Activated naive CD8-positive, alpha-beta T cell treated with anti-CD3 and anti-CD28 coated beads, Interleukin-2, amount 50 U/mL, for 24 hours (primary cell): ENCODE data around the gene TIMM44.
A peak's percentile ranks its signal among the peaks of the same experiment; 100 is the strongest.
"Not testable (repeated sequence)": the region's sequence is repeated elsewhere in the genome, so short reads cannot be mapped to it uniquely, and the experiment has no call there.

Source experiments
- ATAC-seq: fragments of 150-1000 bp; cut with Tn5 transposase; one replicate; pipeline ENCODE4 v1.10.0; 2021
- DNase-seq: peaks from one replicate; pipeline ENCODE4 v3.0.0; 2021
- H3K27ac Mint-ChIP-seq: one replicate; pipeline ENCODE4 v1.8.0; 2021; ENCODE audit warnings: mild to moderate bottlenecking, mixed read lengths
- H3K27me3 Mint-ChIP-seq: one replicate; pipeline ENCODE4 v1.8.0; 2021; ENCODE audit warnings: mixed read lengths
- H3K36me3 Mint-ChIP-seq: one replicate; pipeline ENCODE4 v1.8.0; 2021; ENCODE audit warnings: low read depth, mixed read lengths
- H3K4me1 Mint-ChIP-seq: one replicate; pipeline ENCODE4 v1.8.0; 2021; ENCODE audit warnings: mixed read lengths
- H3K4me3 Mint-ChIP-seq: one replicate; pipeline ENCODE4 v1.8.0; 2021; ENCODE audit warnings: mild to moderate bottlenecking, moderate library complexity, mixed read lengths
- H3K9me3 Mint-ChIP-seq: one replicate; pipeline ENCODE4 v1.8.0; 2021; ENCODE audit warnings: mixed read lengths

The TIMM44 gene

GRCh38 chr19:7941895-7942596 lies 1.4 kb downstream of the TIMM44 start:
- peaks cover 20% of the 10 kb centered on the region for H3K36me3 Mint-ChIP-seq
- H3K4me3 Mint-ChIP-seq: peak overlapping the region; percentile 90
- peak overlapping the region; percentile 92 for H3K27ac Mint-ChIP-seq
- ATAC-seq (no peak), DNase-seq (no peak)
- peaks cover 44% of the 10 kb centered on the region for H3K4me1 Mint-ChIP-seq
- no peaks in the 10 kb centered on the region for H3K27me3 Mint-ChIP-seq
- no peaks in the 10 kb centered on the region for H3K9me3 Mint-ChIP-seq

GRCh38 chr19:7940841-7941240 lies 2.6 kb downstream of the TIMM44 start:
- H3K4me3 Mint-ChIP-seq: peak overlapping the region; percentile 32
- H3K4me1 Mint-ChIP-seq: peaks cover 40% of the 10 kb centered on the region
- DNase-seq: no peak
- ATAC-seq: no peak
- no peaks in the 10 kb centered on the region for H3K27me3 Mint-ChIP-seq
- peaks cover 24% of the 10 kb centered on the region for H3K36me3 Mint-ChIP-seq
- H3K27ac Mint-ChIP-seq: no peak overlapping the region
- H3K9me3 Mint-ChIP-seq: no peaks in the 10 kb centered on the region

GRCh38 chr19:7934766-7935165 lies 8.7 kb downstream of the TIMM44 start:
- no peak overlapping the region for H3K4me3 Mint-ChIP-seq
- no peak for ATAC-seq
- peaks cover 22% of the 10 kb centered on the region for H3K36me3 Mint-ChIP-seq
- H3K4me1 Mint-ChIP-seq: peaks cover 9% of the 10 kb centered on the region
- no peaks in the 10 kb centered on the region for H3K27me3 Mint-ChIP-seq
- no peak overlapping the region for H3K27ac Mint-ChIP-seq
- H3K9me3 Mint-ChIP-seq: no peaks in the 10 kb centered on the region
- DNase-seq: no peak

- Mint-ChIP-seq H3K27ac (no peak overlapping the region), H3K4me3 (no peak overlapping the region), H3K27me3 (no peaks in the 10 kb centered on the region), H3K4me1 (peaks cover 15% of the 10 kb centered on the region), H3K36me3 (peaks cover 24% of the 10 kb centered on the region), H3K9me3 (no peaks in the 10 kb centered on the region)
- ATAC-seq: no peak
- DNase-seq: no peak
Observed at GRCh38 chr19:7933828-7934725, 9.4 kb downstream of the TIMM44 start.

- ATAC-seq (no peak), DNase-seq (no peak)
- Mint-ChIP-seq H3K9me3 (no peaks in the 10 kb centered on the region), H3K27ac (no peak overlapping the region), H3K4me3 (no peak overlapping the region), H3K36me3 (peaks cover 25% of the 10 kb centered on the region), H3K4me1 (peaks cover 18% of the 10 kb centered on the region), H3K27me3 (no peaks in the 10 kb centered on the region)
Observed at GRCh38 chr19:7933411-7933810, 10.1 kb downstream of the TIMM44 start.

- no peak for DNase-seq
- Mint-ChIP-seq H3K27ac (no peak overlapping the region), H3K9me3 (no peaks in the 10 kb centered on the region), H3K4me1 (peaks cover 22% of the 10 kb centered on the region), H3K36me3 (peaks cover 24% of the 10 kb centered on the region), H3K27me3 (no peaks in the 10 kb centered on the region), H3K4me3 (no peak overlapping the region)
- no peak for ATAC-seq
Observed at GRCh38 chr19:7932930-7933300, 10.6 kb downstream of the TIMM44 start.

- Mint-ChIP-seq H3K4me3 (no peak overlapping the region), H3K27ac (no peak overlapping the region), H3K4me1 (peaks cover 22% of the 10 kb centered on the region), H3K9me3 (no peaks in the 10 kb centered on the region), H3K27me3 (no peaks in the 10 kb centered on the region), H3K36me3 (peaks cover 21% of the 10 kb centered on the region)
- ATAC-seq (no peak), DNase-seq (no peak)
Observed at GRCh38 chr19:7932276-7932929, 11.1 kb downstream of the TIMM44 start.

GRCh38 chr19:7931221-7932061 lies 12.0 kb downstream of the TIMM44 start:
- Mint-ChIP-seq H3K36me3 (peaks cover 21% of the 10 kb centered on the region), H3K4me1 (peaks cover 24% of the 10 kb centered on the region), H3K27ac (no peak overlapping the region), H3K27me3 (no peaks in the 10 kb centered on the region), H3K4me3 (no peak overlapping the region), H3K9me3 (no peaks in the 10 kb centered on the region)
- ATAC-seq: no peak
- DNase-seq: no peak

- H3K9me3 Mint-ChIP-seq: no peaks in the 10 kb centered on the region
- H3K27me3 Mint-ChIP-seq: no peaks in the 10 kb centered on the region
- H3K4me1 Mint-ChIP-seq: peaks cover 27% of the 10 kb centered on the region
- ATAC-seq (no peak), DNase-seq (no peak)
- no peak overlapping the region for H3K27ac Mint-ChIP-seq
- peaks cover 17% of the 10 kb centered on the region for H3K36me3 Mint-ChIP-seq
- no peak overlapping the region for H3K4me3 Mint-ChIP-seq
Observed at GRCh38 chr19:7930765-7931164, 12.7 kb downstream of the TIMM44 start.

GRCh38 chr19:7930030-7930429 lies 13.4 kb downstream of the TIMM44 start:
- DNase-seq, H3K27ac Mint-ChIP-seq: not testable (repeated sequence)
- peaks cover 29% of the 10 kb centered on the region for H3K4me1 Mint-ChIP-seq

GRCh38 chr19:7928741-7929701 lies 14.4 kb downstream of the TIMM44 start:
- Mint-ChIP-seq H3K27ac (peak overlapping the region; percentile 43), H3K4me3 (no peak overlapping the region), H3K27me3 (peaks cover 2% of the 10 kb centered on the region), H3K9me3 (no peaks in the 10 kb centered on the region), H3K4me1 (peaks cover 31% of the 10 kb centered on the region), H3K36me3 (peaks cover 15% of the 10 kb centered on the region)
- ATAC-seq (peak; percentile 32), DNase-seq (peak; percentile 76)

More at GRCh38 chr19:7930030-7930429, 13.4 kb downstream of the TIMM44 start:
- H3K9me3 Mint-ChIP-seq, ATAC-seq, H3K4me3 Mint-ChIP-seq, H3K27me3 Mint-ChIP-seq: not testable (repeated sequence)
- H3K36me3 Mint-ChIP-seq: peaks cover 15% of the 10 kb centered on the region

- H3K36me3 Mint-ChIP-seq: peaks cover 12% of the 10 kb centered on the region
- H3K27me3 Mint-ChIP-seq: peaks cover 2% of the 10 kb centered on the region
- DNase-seq (no peak), ATAC-seq (no peak)
- no peak overlapping the region for H3K27ac Mint-ChIP-seq
- H3K9me3 Mint-ChIP-seq: no peaks in the 10 kb centered on the region
- H3K4me1 Mint-ChIP-seq: peaks cover 31% of the 10 kb centered on the region
- no peak overlapping the region for H3K4me3 Mint-ChIP-seq
Observed at GRCh38 chr19:7928334-7928706, 15.1 kb downstream of the TIMM44 start.

- ATAC-seq: no peak
- Mint-ChIP-seq H3K9me3 (no peaks in the 10 kb centered on the region), H3K4me3 (no peak overlapping the region), H3K27me3 (peaks cover 2% of the 10 kb centered on the region), H3K4me1 (peaks cover 31% of the 10 kb centered on the region), H3K36me3 (peaks cover 12% of the 10 kb centered on the region), H3K27ac (no peak overlapping the region)
- no peak for DNase-seq
Observed at GRCh38 chr19:7927605-7928333, 15.7 kb downstream of the TIMM44 start.
